H1 (cell line): ENCODE results near the gene CFHR4. TPM values are rescaled to one million over a fixed set of nuclear protein-coding genes. Genes with fewer than 3 reads are reported as not detected.

Experiments used
- CTCF ChIA-PET: fragments of 300-600 bp; sonication (Branson Sonifier 250); formaldehyde crosslinking; loops from one replicate; lab custom pipeline; 2021; ENCODE audit not compliant: partially characterized antibody; lab: Charles Lee
- POLR2A ChIA-PET: fragments of 300-600 bp; sonication (Branson Sonifier 250); formaldehyde crosslinking; loops from one replicate; lab custom pipeline; 2021; ENCODE audit warnings: inconsistent platforms; ENCODE audit not compliant: partially characterized antibody; lab: Charles Lee
- DNase-seq, 2 experiments: peaks; one replicate each; pipeline versions ENCODE4 v3.0.0 to v3.0.0-alpha.2; 2010 to 2022; ENCODE audit warnings: low spot score in 2 of 2, low read depth in 1 of 2, mixed read lengths in 1 of 2
- FAIRE-seq: peaks from 2 replicates; lab custom pipeline; 2011; peaks lifted over from hg19 to GRCh38; lab: Jason Lieb, UNC
- H2AFZ ChIP-seq: 2 replicates; pipeline ENCODE4 v1.8.1; 2012; ENCODE audit warnings: low read length, inconsistent platforms
- H2AK5ac ChIP-seq: 2 replicates; pipeline ENCODE4 v1.6.1; 2013; ENCODE audit warnings: low read depth, low read length
- H2BK120ac ChIP-seq: replicated peaks from 2 replicates; pipeline ENCODE3; 2013; ENCODE audit warnings: low read depth, low read length, inconsistent platforms
- H2BK12ac ChIP-seq: 2 replicates; pipeline ENCODE4 v1.6.1; 2013; ENCODE audit warnings: low read depth, low read length
- H2BK15ac ChIP-seq: 2 replicates; pipeline ENCODE4 v1.6.1; 2013; ENCODE audit warnings: low read length
- H2BK20ac ChIP-seq: 2 replicates; pipeline ENCODE4 v1.6.1; 2013; ENCODE audit warnings: low read length
- H2BK5ac ChIP-seq: 2 replicates; pipeline ENCODE4 v1.6.1; 2013; ENCODE audit warnings: low read depth, low read length
- H3K14ac ChIP-seq: 2 replicates; pipeline ENCODE4 v1.6.1; 2013; ENCODE audit warnings: inconsistent platforms; ENCODE audit not compliant: insufficient read length
- H3K18ac ChIP-seq: 2 replicates; pipeline ENCODE4 v1.6.1; 2013; ENCODE audit warnings: low read length; ENCODE audit errors: extremely low read depth
- H3K23ac ChIP-seq: 2 replicates; pipeline ENCODE4 v1.6.1; 2013; ENCODE audit warnings: inconsistent platforms; ENCODE audit not compliant: insufficient read length
- H3K23me2 ChIP-seq: 2 replicates; pipeline ENCODE4 v1.6.1; 2013; ENCODE audit warnings: low read depth, low read length
- H3K27ac ChIP-seq: 2 replicates; pipeline ENCODE4 v1.6.1; 2011; ENCODE audit warnings: low read depth, low read length, inconsistent platforms
- H3K27me3 ChIP-seq, 4 experiments: replicated peaks in 1 of 4; 1 replicate in 1 of 4; 2 replicates in 3 of 4; pipeline versions ENCODE4 v1.6.1 to v1.8.1; 2011 to 2013; ENCODE audit warnings: low read length in 3 of 4, mild to moderate bottlenecking in 3 of 4, inconsistent platforms in 2 of 4, mixed read lengths in 2 of 4, moderate library complexity in 1 of 4; ENCODE audit not compliant: control insufficient read depth in 3 of 4, insufficient read depth in 3 of 4; ENCODE audit errors: extremely low read depth in 1 of 4
- H3K36me3 ChIP-seq, 4 experiments: 2 replicates each; pipeline versions ENCODE4 v1.6.1 to v1.8.1; 2011 to 2013; ENCODE audit warnings: mild to moderate bottlenecking in 4 of 4, low read length in 3 of 4, moderate library complexity in 2 of 4, control low read depth in 1 of 4, inconsistent platforms in 1 of 4; ENCODE audit not compliant: insufficient read depth in 4 of 4, control insufficient read depth in 2 of 4
- H3K4ac ChIP-seq: replicated peaks from 2 replicates; pipeline ENCODE3; 2013; ENCODE audit warnings: low read length, low read depth, mixed read lengths, inconsistent platforms; ENCODE audit not compliant: insufficient read length
- H3K4me1 ChIP-seq, 4 experiments: replicated peaks in 1 of 4; 1 replicate in 1 of 4; 2 replicates in 3 of 4; pipeline versions ENCODE4 v1.6.1 to v1.8.1; 2011 to 2013; ENCODE audit warnings: low read length in 3 of 4, inconsistent platforms in 2 of 4, mixed read lengths in 1 of 4; ENCODE audit not compliant: insufficient read depth in 4 of 4, control insufficient read depth in 3 of 4
- H3K4me2 ChIP-seq, 2 experiments: 2 replicates each; pipeline versions ENCODE4 v1.6.1 to v1.8.1; 2011 to 2013; ENCODE audit warnings: low read depth in 2 of 2, low read length in 2 of 2, control low read depth in 1 of 2, inconsistent platforms in 1 of 2, mild to moderate bottlenecking in 1 of 2; ENCODE audit not compliant: insufficient read depth in 1 of 2
- H3K4me3 ChIP-seq, 4 experiments: fragments of 200-600, 300-600 bp in 1 of 4; sonication (generic), shearing (Covaris generic), sonication (Bioruptor Twin) in 1 of 4; 2 replicates each; pipeline versions ENCODE4 v1.5.1 to v1.8.1; 2011 to 2016; ENCODE audit warnings: low read length in 4 of 4, low read depth in 3 of 4, control low read depth in 2 of 4, inconsistent platforms in 2 of 4, mild to moderate bottlenecking in 2 of 4, mixed read lengths in 1 of 4, moderate library complexity in 1 of 4; ENCODE audit not compliant: insufficient read depth in 2 of 4; ENCODE audit errors: extremely low read depth in 1 of 4
- H3K56ac ChIP-seq: replicated peaks from 2 replicates; pipeline ENCODE3; 2013; ENCODE audit warnings: low read depth, mild to moderate bottlenecking, mixed read lengths, low read length, inconsistent platforms; ENCODE audit not compliant: insufficient read length
- H3K79me1 ChIP-seq: 2 replicates; pipeline ENCODE4 v1.6.1; 2013; ENCODE audit warnings: low read depth, low read length, control low read depth
- H3K79me2 ChIP-seq, 2 experiments: 2 replicates each; pipeline versions ENCODE4 v1.6.1 to v1.8.1; 2012 to 2013; ENCODE audit warnings: low read length in 2 of 2, mild to moderate bottlenecking in 2 of 2, inconsistent platforms in 1 of 2; ENCODE audit not compliant: insufficient read depth in 2 of 2, control insufficient read depth in 1 of 2
- H3K9ac ChIP-seq, 4 experiments: replicated peaks in 1 of 4; 1 replicate in 1 of 4; 2 replicates in 3 of 4; pipeline versions ENCODE4 v1.6.1 to v1.8.1; 2011 to 2013; ENCODE audit warnings: low read depth in 3 of 4, low read length in 3 of 4, control low read depth in 2 of 4, mild to moderate bottlenecking in 2 of 4, moderate library complexity in 2 of 4, inconsistent platforms in 1 of 4; ENCODE audit errors: extremely low read depth in 1 of 4
- H3K9me3 ChIP-seq, 2 experiments: 2 replicates each; pipeline versions ENCODE4 v1.6.1 to v1.8.1; 2012 to 2013; ENCODE audit warnings: mild to moderate bottlenecking in 2 of 2, moderate library complexity in 2 of 2, control low read depth in 1 of 2, inconsistent platforms in 1 of 2, low read depth in 1 of 2, low read length in 1 of 2, mixed read lengths in 1 of 2; ENCODE audit not compliant: insufficient read depth in 2 of 2
- H4K20me1 ChIP-seq, 2 experiments: replicated peaks in 1 of 2; 2 replicates each; pipeline versions ENCODE3 to v1.8.1; 2011 to 2013; ENCODE audit warnings: inconsistent platforms in 2 of 2, low read length in 2 of 2, mild to moderate bottlenecking in 1 of 2; ENCODE audit not compliant: insufficient read depth in 2 of 2, control insufficient read depth in 1 of 2
- H4K5ac ChIP-seq: 2 replicates; pipeline ENCODE4 v1.6.1; 2013; ENCODE audit warnings: low read length, low read depth, mixed read lengths, inconsistent platforms; ENCODE audit not compliant: insufficient read length
- H4K8ac ChIP-seq: 2 replicates; pipeline ENCODE4 v1.8.0; 2013; ENCODE audit warnings: mild to moderate bottlenecking, moderate library complexity, low read length, inconsistent platforms; ENCODE audit not compliant: insufficient read depth; ENCODE audit errors: extremely low read depth
- H4K91ac ChIP-seq: replicated peaks from 2 replicates; pipeline ENCODE3; 2013; ENCODE audit warnings: low read length, mixed read lengths, inconsistent platforms; ENCODE audit not compliant: insufficient read length
- RBBP5 ChIP-seq: IDR thresholded peaks from 2 replicates; pipeline ENCODE4 v1.7.1; 2012; ENCODE audit warnings: low read depth, mild to moderate bottlenecking, inconsistent platforms, low read length, moderate library complexity, borderline replicate concordance
- WGBS, 2 experiments: shearing (Covaris generic) in 1 of 2; methylation state at CpG; one replicate each; pipeline versions ENCODE4 v1.1.6 to v1.1.7; 2013 to 2015; ENCODE audit warnings: low lambda C conversion rate in 2 of 2, mixed read lengths in 2 of 2, inconsistent platforms in 1 of 2, low coverage in 1 of 2, missing lambda C conversion rate in 1 of 2; ENCODE audit not compliant: insufficient replicate concordance in 2 of 2, insufficient coverage in 1 of 2, insufficient read length in 1 of 2; ENCODE audit errors: extremely low coverage in 1 of 2, missing lambda C conversion rate in 1 of 2; 5-methylcytosine and 5-hydroxymethylcytosine counted together
- polyA plus RNA-seq, 7 experiments: library from polyadenylated mRNA; depleted of rRNA in 3 of 7; stranded (reverse) in 5 of 7; unstranded in 2 of 7; fragments of >200 nt in 5 of 7; fragments of 200-250 nt in 2 of 7; gene quantifications; 1 replicate in 5 of 7; 2 replicates in 1 of 7; 4 replicates in 1 of 7; pipeline versions ENCODE4 v1.2.1 to v1.2.3, GENCODE V29; 2011 to 2013; ENCODE audit warnings: missing spikeins in 2 of 7, mixed read lengths in 2 of 7
- total RNA-seq: library from RNA; stranded (reverse); fragmentation: NEBNext Ultra II Directional; extraction: Animal tissue kit (Norgen Biotek cat#: 25700); gene quantifications from 2 replicates; pipeline ENCODE4 v1.2.1, GENCODE V29; 2021
- TF ChIP-seq, protein P1 (sequence below): IDR thresholded peaks from 2 replicates; pipeline ENCODE4 v1.6.1; 2012; ENCODE audit warnings: low read length, inconsistent platforms

CFHR4 gene
- total and polyA plus RNA-seq, 2 of the 8 experiments (the other 6 are each of a cell fraction or from before 2014, with no cell fraction given) = not detected

DNA sequence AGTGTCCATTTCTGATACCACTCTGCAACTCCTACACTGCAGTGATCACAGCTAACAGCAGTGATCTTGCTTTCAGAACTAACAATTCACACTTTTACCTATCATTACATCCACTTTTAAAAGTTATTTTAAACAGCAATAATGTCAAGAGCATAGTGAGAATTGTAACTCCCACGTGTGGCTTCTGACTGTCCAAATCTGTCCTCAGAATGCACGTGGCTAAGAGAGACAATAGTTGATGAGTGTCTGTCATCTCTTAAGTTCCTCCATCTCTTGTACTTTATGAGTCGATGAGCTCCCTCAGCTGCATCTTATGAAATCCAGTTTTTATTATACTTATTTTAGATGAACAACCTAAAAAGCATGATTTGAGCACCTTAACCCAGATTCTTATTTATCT, 73.0 kb downstream of the CFHR4 start:
- WGBS, 2 experiments = 89% methylated on average over 3 of the region's 3 CpGs; no CpG with 5 or more reads in 1 of the 2 experiments
- DNase-seq (no peak), FAIRE-seq (no peak)
- H4K5ac ChIP-seq = no peak overlapping the region
- H3K23ac ChIP-seq = no peak overlapping the region
- no peak overlapping the region for H3K4ac ChIP-seq
- no peak overlapping the region for H2BK120ac ChIP-seq
- no peaks in the 10 kb centered on the region for H3K23me2 ChIP-seq
- no peak overlapping the region for H2BK20ac ChIP-seq
- no peak overlapping the region for H3K4me2 ChIP-seq
- ChIA-PET POLR2A (no interaction called here), CTCF (interaction anchor here (1.0 kb wide), 1 partner anchor 13 kb away, joined by 3 read pairs; no protein-coding TSS in a partner anchor)
- H3K14ac ChIP-seq = no peak overlapping the region
- no peaks in the 10 kb centered on the region for H3K27me3 ChIP-seq
- no peaks in the 10 kb centered on the region for H3K79me2 ChIP-seq
- no peak overlapping the region for H2BK15ac ChIP-seq
- H2BK5ac ChIP-seq = no peak overlapping the region
- H3K36me3 ChIP-seq = no peaks in the 10 kb centered on the region
- H2AK5ac ChIP-seq = no peak overlapping the region
- H3K56ac ChIP-seq = no peak overlapping the region
- TF ChIP-seq, protein P1, sequence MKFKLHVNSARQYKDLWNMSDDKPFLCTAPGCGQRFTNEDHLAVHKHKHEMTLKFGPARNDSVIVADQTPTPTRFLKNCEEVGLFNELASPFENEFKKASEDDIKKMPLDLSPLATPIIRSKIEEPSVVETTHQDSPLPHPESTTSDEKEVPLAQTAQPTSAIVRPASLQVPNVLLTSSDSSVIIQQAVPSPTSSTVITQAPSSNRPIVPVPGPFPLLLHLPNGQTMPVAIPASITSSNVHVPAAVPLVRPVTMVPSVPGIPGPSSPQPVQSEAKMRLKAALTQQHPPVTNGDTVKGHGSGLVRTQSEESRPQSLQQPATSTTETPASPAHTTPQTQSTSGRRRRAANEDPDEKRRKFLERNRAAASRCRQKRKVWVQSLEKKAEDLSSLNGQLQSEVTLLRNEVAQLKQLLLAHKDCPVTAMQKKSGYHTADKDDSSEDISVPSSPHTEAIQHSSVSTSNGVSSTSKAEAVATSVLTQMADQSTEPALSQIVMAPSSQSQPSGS = no peak
- no peak for TF ChIP-seq RBBP5
- H3K27ac ChIP-seq = no peak overlapping the region
- H2AFZ ChIP-seq = no peak overlapping the region
- no peaks in the 10 kb centered on the region for H3K4me1 ChIP-seq
- H4K20me1 ChIP-seq = no peaks in the 10 kb centered on the region
- no peak overlapping the region for H3K4me3 ChIP-seq
- H2BK12ac ChIP-seq = no peak overlapping the region
- H3K9ac ChIP-seq = no peak overlapping the region
- H4K91ac ChIP-seq = no peak overlapping the region
- H3K18ac ChIP-seq = no peak overlapping the region
- no peak overlapping the region for H4K8ac ChIP-seq
- peaks cover 0 to 2% of the 10 kb centered on the region in 2 experiments; a peak in 1 of 4 replicates for H3K9me3 ChIP-seq
- no peaks in the 10 kb centered on the region for H3K79me1 ChIP-seq
